Right lobe of liver (tissue), 6 donors: ENCODE measurements around the gene ANTXRL. TPM values are rescaled to one million over a fixed set of nuclear protein-coding genes. Genes with fewer than 3 reads are reported as not detected.
A peak's percentile ranks its signal among the peaks of the same experiment; 100 is the strongest.
"Not testable (repeated sequence)": the region's sequence is repeated elsewhere in the genome, so short reads cannot be mapped to it uniquely, and the experiment has no call there.

Experiments used
- ATAC-seq, 4 donors: fragments of 200-7000 bp; cut with Tn5 transposase; one replicate each; pipeline ENCODE4 v1.9.1; 2020; ENCODE audit warnings: mild to moderate bottlenecking in 4 of 4, moderate library complexity in 4 of 4
- DNase-seq, 3 donors: peaks; one replicate each; pipeline ENCODE4 v3.0.0-alpha.2; 2020
- H3K27ac ChIP-seq, 3 donors: fragments of 200-600 bp; one replicate each; pipeline ENCODE4 v1.8.0; 2022
- H3K27me3 ChIP-seq, 2 donors: fragments of 200-600 bp; one replicate each; pipeline ENCODE4 v1.8.0; 2022
- H3K36me3 ChIP-seq, 4 donors: fragments of 200-600 bp; sonication (generic) in 1 of 4; one replicate each; pipeline versions ENCODE4 v1.5.1 to v1.8.0; 2017 to 2022; ENCODE audit warnings: control low read depth in 1 of 4
- H3K4me1 ChIP-seq, 4 donors: fragments of 200-600 bp; sonication (generic) in 1 of 4; one replicate each; pipeline versions ENCODE4 v1.5.1 to v1.8.0; 2017 to 2022; ENCODE audit warnings: control low read depth in 1 of 4
- H3K4me3 ChIP-seq, 3 donors: fragments of 200-600 bp; one replicate each; pipeline ENCODE4 v1.8.0; 2022
- H3K9me3 ChIP-seq, 4 donors: fragments of 200-600 bp; sonication (generic) in 1 of 4; one replicate each; pipeline versions ENCODE4 v1.5.1 to v1.8.0; 2017 to 2022; ENCODE audit warnings: control low read depth in 1 of 4
- CTCF ChIP-seq, 4 donors: fragments of 200-600 bp in 3 of 4; fragments of 450-650 bp in 1 of 4; IDR thresholded peaks; one replicate each; pipeline versions ENCODE4 v1.5.1 to v1.8.0; 2016 to 2022; ENCODE audit warnings: antibody characterized with exemption in 4 of 4, mild to moderate bottlenecking in 2 of 4
- POLR2A ChIP-seq: fragments of 450-650 bp; IDR thresholded peaks from one replicate; pipeline ENCODE4 v1.6.1; 2017; ENCODE audit warnings: antibody characterized with exemption, mild to moderate bottlenecking
- WGBS: methylation state at CpG from one replicate; pipeline ENCODE4 v1.1.6; 2018; ENCODE audit warnings: low coverage, low lambda C conversion rate; ENCODE audit not compliant: insufficient coverage; ENCODE audit errors: missing lambda C conversion rate; 5-methylcytosine and 5-hydroxymethylcytosine counted together
- intact Hi-C, 2 donors: fragments of 100-400 bp; cut with DNase I; formaldehyde crosslinking; loops; one replicate each; pipeline versions ENCODE4 v1.11.2 to v1.14.1; 2022
- total RNA-seq, 6 experiments: library from RNA; depleted of rRNA in 2 of 6; stranded (reverse); fragments of >200 nt in 2 of 6; fragmentation: NEBNext Ultra II Directional in 3 of 6; extraction: Animal tissue kit (Norgen Biotek cat#: 25700) in 3 of 6; gene quantifications; one replicate each; pipeline versions ENCODE4 v1.1.0 to v1.2.4, GENCODE V29; 2016 to 2023
- donor health status: DM: no; HTN: yes; CAD: no.
- donor health status: DM: no; HTN: no; CAD: no.
- donor health status: DM: no; HTN: no; CAD: no.
- donor health status: DM: no; HTN: yes; CAD: no.
- donor health status: DM: no; HTN: yes; CAD: no.

The ANTXRL gene
- total RNA-seq, 6 experiments from 2014 or later = not detected

- Histone ChIP-seq H3K9me3 (no peaks in the 10 kb centered on the region), H3K4me3 (no peak overlapping the region), H3K27ac (no peak overlapping the region), H3K4me1 (no peaks in the 10 kb centered on the region), H3K36me3 (no peaks in the 10 kb centered on the region), H3K27me3 (no peaks in the 10 kb centered on the region)
- WGBS = no CpG with 5 or more reads among the region's 6 CpGs
- TF ChIP-seq POLR2A (no peak), CTCF (IDR thresholded peaks at IDR 0.05) (no peak)
- ATAC-seq (no peak), DNase-seq (peak in 1 of 3 donors; percentile 39)
- intact Hi-C loops = no loop called here
Observed at GRCh38 chr10:46263831-46264268, 22.9 kb upstream of the ANTXRL start.

GRCh38 chr10:46264336-46264735 lies 22.5 kb upstream of the ANTXRL start:
- H3K4me3 ChIP-seq = no peak overlapping the region
- no peaks in the 10 kb centered on the region for H3K36me3 ChIP-seq
- intact Hi-C loops = no loop called here
- WGBS = 60% methylated on average over 1 of the region's 5 CpGs
- no peak overlapping the region for H3K27ac ChIP-seq
- TF ChIP-seq CTCF (IDR thresholded peaks at IDR 0.05) (no peak), POLR2A (no peak)
- H3K4me1 ChIP-seq = no peaks in the 10 kb centered on the region
- DNase-seq (peak in 1 of 3 donors; percentile 31), ATAC-seq (no peak)
- H3K27me3 ChIP-seq = no peaks in the 10 kb centered on the region
- no peaks in the 10 kb centered on the region for H3K9me3 ChIP-seq

GRCh38 chr10:46264737-46265368 lies 21.9 kb upstream of the ANTXRL start:
- TF ChIP-seq CTCF (IDR thresholded peaks at IDR 0.05) = no peak
- no peak for TF ChIP-seq POLR2A
- Histone ChIP-seq H3K36me3 (no peaks in the 10 kb centered on the region), H3K27me3 (no peaks in the 10 kb centered on the region), H3K4me3 (no peak overlapping the region), H3K9me3 (no peaks in the 10 kb centered on the region), H3K4me1 (no peaks in the 10 kb centered on the region), H3K27ac (no peak overlapping the region)
- 90% methylated on average over 3 of the region's 8 CpGs for WGBS
- intact Hi-C loops = no loop called here
- DNase-seq (peak in 1 of 3 donors; percentile 43), ATAC-seq (no peak)

- peak in 1 of 3 donors; percentile 37 for DNase-seq
- H3K27ac ChIP-seq, H3K9me3 ChIP-seq, ATAC-seq, H3K36me3 ChIP-seq, H3K4me1 ChIP-seq, intact Hi-C loops, H3K27me3 ChIP-seq, H3K4me3 ChIP-seq: not testable (repeated sequence)
- 80% methylated on average over 1 of the region's 6 CpGs for WGBS
Observed at GRCh38 chr10:46265566-46266305, 21.1 kb upstream of the ANTXRL start.

- Histone ChIP-seq H3K27ac (no peak overlapping the region), H3K4me1 (no peaks in the 10 kb centered on the region), H3K36me3 (no peaks in the 10 kb centered on the region), H3K27me3 (no peaks in the 10 kb centered on the region), H3K4me3 (no peak overlapping the region), H3K9me3 (no peaks in the 10 kb centered on the region)
- TF ChIP-seq POLR2A = no peak
- no peak for TF ChIP-seq CTCF (IDR thresholded peaks at IDR 0.05)
- WGBS = 40% methylated on average over 1 of the region's 21 CpGs
- peak in 1 of 3 donors; percentile 46 for DNase-seq
- peak in 1 of 4 donors; percentile 37 for ATAC-seq
- intact Hi-C loops = no loop called here
Observed at GRCh38 chr10:46266306-46266985, 20.4 kb upstream of the ANTXRL start.
